ENCODE results near the gene ADD1. TPM values are rescaled to one million over a fixed set of nuclear protein-coding genes. Genes with fewer than 3 reads are reported as not detected.
"Not testable (repeated sequence)": the region's sequence is repeated elsewhere in the genome, so short reads cannot be mapped to it uniquely, and the experiment has no call there.

Gene ADD1
- total RNA-seq, 1 donor from 2014 or later, result 155 TPM

DNA sequence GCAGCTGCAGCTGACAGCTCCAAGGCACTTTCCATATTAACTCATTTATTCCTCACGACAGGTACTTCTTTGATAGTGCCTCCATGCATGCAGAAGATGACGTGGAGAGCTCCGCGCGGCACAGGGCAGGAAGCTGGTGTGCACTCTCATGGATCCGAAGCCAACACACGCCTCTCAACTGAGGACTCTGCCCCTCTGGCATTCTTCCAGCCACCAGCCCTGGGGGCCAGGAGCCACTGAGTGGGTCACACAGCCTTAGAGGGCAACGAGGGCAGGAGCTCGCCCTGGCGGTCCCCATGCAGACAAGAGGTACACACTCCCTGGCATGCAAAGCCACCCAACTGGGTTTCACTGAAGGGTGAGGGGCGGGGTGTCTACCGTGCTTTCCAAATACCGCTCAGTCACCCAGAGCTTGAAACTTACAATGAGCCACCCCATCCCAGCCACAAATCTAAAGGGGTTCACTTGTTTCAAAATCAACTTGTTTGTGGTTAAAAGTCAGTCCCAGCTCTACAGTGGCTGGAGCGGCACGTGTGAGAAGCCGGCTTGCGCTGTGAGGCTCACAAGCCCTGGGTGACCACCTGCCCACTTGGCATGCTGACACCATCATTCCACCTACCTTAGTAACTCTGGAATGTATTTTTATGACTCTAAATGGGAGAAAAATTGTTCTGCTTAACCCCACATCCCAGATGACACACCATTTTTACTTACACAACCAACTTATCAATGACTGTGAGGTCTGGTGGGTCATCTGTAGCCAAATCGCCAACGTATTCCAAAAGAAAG lies 103.4 kb downstream of the ADD1 start:
- Histone ChIP-seq H3K27ac (ENCODE audit: low read depth, low read length) (no peak overlapping the region), H3K27me3 (ENCODE audit: control insufficient read depth in 3 of 3, insufficient read depth in 3 of 3, low read length in 3 of 3) (no peaks in the 10 kb centered on the region), H3K9me3 (ENCODE audit: control insufficient read depth in 3 of 3, low read length in 3 of 3) (no peaks in the 10 kb centered on the region), H3K4me3 (ENCODE audit: low read length in 3 of 3) (no peak overlapping the region), H3K36me3 (ENCODE audit: control insufficient read depth in 3 of 3, insufficient read depth in 3 of 3, low read length in 3 of 3) (peaks cover 83 to 91% (median 84%) of the 10 kb centered on the region in 3 donors), H3K9ac (ENCODE audit: low read depth in 1 of 3, low read length in 3 of 3) (no peak overlapping the region), H3K4me1 (ENCODE audit: control insufficient read depth in 3 of 3, insufficient read depth in 3 of 3, low read length in 3 of 3) (peaks cover 0 to 3% (median 0%) of the 10 kb centered on the region in 3 donors)

DNA sequence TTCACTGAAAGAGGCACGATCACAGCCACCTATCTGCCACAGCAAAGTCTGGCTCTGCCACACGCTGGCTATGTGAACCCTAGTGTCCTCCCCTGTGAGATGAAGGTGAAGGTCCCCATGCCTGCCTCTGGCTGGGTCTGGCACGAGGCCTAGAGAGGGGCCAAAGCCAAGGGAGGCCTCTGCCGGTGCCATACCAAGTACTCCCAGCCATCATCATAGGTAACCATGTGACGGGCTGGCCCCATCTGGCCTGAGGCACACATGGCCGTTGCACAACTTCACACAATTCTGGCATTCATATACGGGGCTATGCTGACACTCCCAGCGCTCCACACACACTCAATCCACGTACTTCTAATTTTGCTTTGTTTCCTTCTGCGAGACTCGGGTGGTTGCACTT lies 104.3 kb downstream of the ADD1 start:
- Histone ChIP-seq H3K4me3 (ENCODE audit: low read length in 3 of 3) (no peak overlapping the region), H3K9ac (ENCODE audit: low read depth in 1 of 3, low read length in 3 of 3) (no peak overlapping the region), H3K27me3 (ENCODE audit: control insufficient read depth in 3 of 3, insufficient read depth in 3 of 3, low read length in 3 of 3) (no peaks in the 10 kb centered on the region), H3K4me1 (ENCODE audit: control insufficient read depth in 3 of 3, insufficient read depth in 3 of 3, low read length in 3 of 3) (peaks cover 0 to 3% (median 0%) of the 10 kb centered on the region in 3 donors), H3K9me3 (ENCODE audit: control insufficient read depth in 3 of 3, low read length in 3 of 3) (no peaks in the 10 kb centered on the region), H3K36me3 (ENCODE audit: control insufficient read depth in 3 of 3, insufficient read depth in 3 of 3, low read length in 3 of 3) (peaks cover 79 to 91% (median 83%) of the 10 kb centered on the region in 3 donors), H3K27ac (ENCODE audit: low read depth, low read length) (no peak overlapping the region)

DNA sequence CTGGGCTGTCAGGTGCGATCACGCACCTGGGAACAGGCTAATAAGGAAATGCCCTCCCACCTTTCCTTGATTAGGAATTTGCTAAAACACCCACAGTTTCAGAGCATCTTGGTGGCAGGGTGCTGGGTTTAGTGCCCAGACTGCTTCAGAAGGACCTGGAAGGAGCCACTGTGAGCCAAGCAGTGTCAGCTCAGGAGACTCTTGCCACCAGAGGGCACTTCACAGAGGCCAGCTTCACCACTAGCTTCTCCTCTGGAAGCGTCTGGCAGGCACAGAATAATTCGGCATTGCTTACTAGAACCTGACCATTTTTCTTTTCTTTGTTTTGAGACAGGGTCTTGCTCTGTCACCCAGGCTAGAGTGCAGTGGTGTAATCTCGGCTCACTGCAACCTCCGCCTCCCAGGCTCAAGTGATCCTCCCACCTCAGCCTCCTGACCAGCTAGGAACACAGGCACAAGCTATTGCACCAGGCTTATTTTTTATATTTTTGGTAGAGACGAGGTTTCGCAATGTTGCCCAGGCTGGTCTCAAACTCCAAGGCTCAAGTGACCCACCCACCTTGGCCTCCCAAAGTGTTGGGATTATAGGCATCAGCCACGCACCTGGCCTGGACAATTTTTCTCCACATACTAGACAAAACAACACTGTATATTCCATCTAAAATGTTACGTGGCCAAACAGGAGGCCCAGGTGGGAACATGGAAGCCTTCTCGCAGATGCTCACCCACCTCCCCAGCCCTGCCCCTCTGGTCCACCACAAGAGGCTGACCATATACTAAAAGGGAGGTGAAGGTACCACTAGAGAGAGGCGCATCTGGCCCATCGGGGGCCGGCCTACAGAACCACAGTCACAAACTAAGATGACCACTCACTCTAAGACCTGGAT lies 105.5 kb downstream of the ADD1 start:
- Histone ChIP-seq H3K27ac (ENCODE audit: low read depth, low read length) (no peak overlapping the region), H3K9ac (ENCODE audit: low read depth in 1 of 3, low read length in 3 of 3) (no peak overlapping the region), H3K4me1 (ENCODE audit: control insufficient read depth in 3 of 3, insufficient read depth in 3 of 3, low read length in 3 of 3) (peaks cover 0 to 3% (median 0%) of the 10 kb centered on the region in 3 donors), H3K27me3 (ENCODE audit: control insufficient read depth in 3 of 3, insufficient read depth in 3 of 3, low read length in 3 of 3) (no peaks in the 10 kb centered on the region), H3K9me3 (ENCODE audit: control insufficient read depth in 3 of 3, low read length in 3 of 3) (no peaks in the 10 kb centered on the region), H3K4me3 (ENCODE audit: low read length in 3 of 3) (no peak overlapping the region), H3K36me3 (ENCODE audit: control insufficient read depth in 3 of 3, insufficient read depth in 3 of 3, low read length in 3 of 3) (peaks cover 80 to 91% (median 87%) of the 10 kb centered on the region in 3 donors)

DNA sequence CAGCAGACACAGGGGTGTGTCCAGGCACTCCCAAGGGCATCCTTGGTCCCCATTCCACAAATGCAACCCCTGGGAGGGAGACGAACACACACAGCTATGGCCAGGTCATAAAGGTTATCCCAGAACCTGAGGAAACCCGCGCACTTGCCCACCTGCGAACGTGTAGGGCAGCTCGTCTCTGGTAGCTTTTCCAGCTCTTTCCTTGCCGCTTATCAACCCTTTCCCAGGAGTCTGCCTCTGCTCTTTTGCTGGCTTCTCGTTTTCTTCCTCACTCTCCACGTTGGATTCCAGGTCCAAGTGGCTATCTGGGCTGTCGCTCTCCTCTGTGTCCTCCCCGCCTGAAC lies 106.1 kb downstream of the ADD1 start:
- Histone ChIP-seq H3K9ac (ENCODE audit: low read depth in 1 of 3, low read length in 3 of 3) (no peak overlapping the region), H3K36me3 (ENCODE audit: control insufficient read depth in 3 of 3, insufficient read depth in 3 of 3, low read length in 3 of 3) (peaks cover 80 to 93% (median 90%) of the 10 kb centered on the region in 3 donors), H3K4me1 (ENCODE audit: control insufficient read depth in 3 of 3, insufficient read depth in 3 of 3, low read length in 3 of 3) (peaks cover 0 to 3% (median 0%) of the 10 kb centered on the region in 3 donors), H3K27ac (ENCODE audit: low read depth, low read length) (no peak overlapping the region), H3K9me3 (ENCODE audit: control insufficient read depth in 3 of 3, low read length in 3 of 3) (no peaks in the 10 kb centered on the region), H3K27me3 (ENCODE audit: control insufficient read depth in 3 of 3, insufficient read depth in 3 of 3, low read length in 3 of 3) (no peaks in the 10 kb centered on the region), H3K4me3 (ENCODE audit: low read length in 3 of 3) (no peak overlapping the region)

DNA sequence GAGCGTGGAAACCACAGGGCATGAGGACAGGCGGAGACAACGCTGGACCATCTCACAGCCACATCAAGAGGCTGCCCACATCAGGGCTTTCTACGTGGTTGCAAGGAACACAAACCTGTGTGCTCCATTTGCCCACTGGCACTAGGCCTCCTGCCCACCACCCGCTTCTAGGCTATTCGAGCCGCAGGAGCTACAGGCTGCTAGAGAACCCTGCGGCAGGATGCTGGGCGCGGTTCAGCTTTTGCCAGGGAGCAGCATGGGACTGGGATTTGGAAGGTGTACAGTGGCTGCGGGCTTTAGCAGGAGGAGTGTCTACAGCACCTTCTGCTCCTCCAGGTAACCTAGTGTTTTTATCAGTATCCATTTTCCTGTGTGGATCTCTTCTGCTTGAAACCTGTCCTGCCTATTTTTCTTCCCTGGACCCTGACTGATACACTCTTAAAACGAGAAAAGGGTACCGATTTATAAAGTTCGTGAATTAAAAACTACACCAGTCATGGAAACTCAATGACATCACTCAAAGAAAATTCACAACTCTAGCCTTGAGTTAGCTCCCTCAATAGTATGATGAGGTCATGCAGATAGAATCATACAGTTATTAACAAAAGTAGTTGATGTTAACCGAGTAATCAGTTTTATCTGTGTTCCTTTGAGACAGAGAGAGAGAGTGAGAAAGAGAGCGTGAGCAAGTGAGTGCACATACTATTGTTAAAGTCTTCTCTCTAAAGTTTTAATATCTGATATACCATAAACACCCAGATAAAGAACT lies 106.8 kb downstream of the ADD1 start:
- Histone ChIP-seq H3K9me3 (ENCODE audit: control insufficient read depth in 3 of 3, low read length in 3 of 3) (no peaks in the 10 kb centered on the region), H3K9ac (ENCODE audit: low read depth in 1 of 3, low read length in 3 of 3) (no peak overlapping the region), H3K36me3 (ENCODE audit: control insufficient read depth in 3 of 3, insufficient read depth in 3 of 3, low read length in 3 of 3) (peaks cover 74 to 87% (median 84%) of the 10 kb centered on the region in 3 donors), H3K27me3 (ENCODE audit: control insufficient read depth in 3 of 3, insufficient read depth in 3 of 3, low read length in 3 of 3) (no peaks in the 10 kb centered on the region), H3K4me3 (ENCODE audit: low read length in 3 of 3) (no peak overlapping the region), H3K4me1 (ENCODE audit: control insufficient read depth in 3 of 3, insufficient read depth in 3 of 3, low read length in 3 of 3) (peaks cover 0 to 3% (median 0%) of the 10 kb centered on the region in 3 donors), H3K27ac (ENCODE audit: low read depth, low read length) (no peak overlapping the region)

DNA sequence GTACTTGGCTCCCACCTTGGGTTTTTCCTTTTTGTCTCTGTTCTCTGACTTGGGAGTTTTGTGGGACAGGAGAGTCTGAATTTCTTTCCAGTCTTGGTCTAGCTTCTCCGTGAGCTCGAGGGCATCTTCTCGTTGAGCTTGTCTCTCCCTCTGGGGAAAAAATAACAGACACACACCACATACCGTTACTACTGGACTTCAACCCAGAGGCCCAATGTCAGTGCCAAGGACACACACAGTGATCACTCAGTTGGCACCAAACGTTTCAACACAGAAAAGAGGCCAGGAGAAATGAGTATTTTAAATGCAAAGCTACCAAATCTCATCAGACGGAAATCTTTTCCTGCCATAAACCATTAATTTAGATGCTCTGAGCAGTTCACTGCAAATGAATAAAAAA lies 109.9 kb downstream of the ADD1 start:
- Histone ChIP-seq H3K27ac (ENCODE audit: low read depth, low read length) (no peak overlapping the region), H3K9me3 (ENCODE audit: control insufficient read depth in 3 of 3, low read length in 3 of 3) (no peaks in the 10 kb centered on the region), H3K27me3 (ENCODE audit: control insufficient read depth in 3 of 3, insufficient read depth in 3 of 3, low read length in 3 of 3) (no peaks in the 10 kb centered on the region), H3K9ac (ENCODE audit: low read depth in 1 of 3, low read length in 3 of 3) (no peak overlapping the region), H3K4me3 (ENCODE audit: low read length in 3 of 3) (no peak overlapping the region), H3K4me1 (ENCODE audit: control insufficient read depth in 3 of 3, insufficient read depth in 3 of 3, low read length in 3 of 3) (peaks cover 3 to 11% (median 10%) of the 10 kb centered on the region in 3 donors), H3K36me3 (ENCODE audit: control insufficient read depth in 3 of 3, insufficient read depth in 3 of 3, low read length in 3 of 3) (peaks cover 60 to 80% (median 76%) of the 10 kb centered on the region in 3 donors)

DNA sequence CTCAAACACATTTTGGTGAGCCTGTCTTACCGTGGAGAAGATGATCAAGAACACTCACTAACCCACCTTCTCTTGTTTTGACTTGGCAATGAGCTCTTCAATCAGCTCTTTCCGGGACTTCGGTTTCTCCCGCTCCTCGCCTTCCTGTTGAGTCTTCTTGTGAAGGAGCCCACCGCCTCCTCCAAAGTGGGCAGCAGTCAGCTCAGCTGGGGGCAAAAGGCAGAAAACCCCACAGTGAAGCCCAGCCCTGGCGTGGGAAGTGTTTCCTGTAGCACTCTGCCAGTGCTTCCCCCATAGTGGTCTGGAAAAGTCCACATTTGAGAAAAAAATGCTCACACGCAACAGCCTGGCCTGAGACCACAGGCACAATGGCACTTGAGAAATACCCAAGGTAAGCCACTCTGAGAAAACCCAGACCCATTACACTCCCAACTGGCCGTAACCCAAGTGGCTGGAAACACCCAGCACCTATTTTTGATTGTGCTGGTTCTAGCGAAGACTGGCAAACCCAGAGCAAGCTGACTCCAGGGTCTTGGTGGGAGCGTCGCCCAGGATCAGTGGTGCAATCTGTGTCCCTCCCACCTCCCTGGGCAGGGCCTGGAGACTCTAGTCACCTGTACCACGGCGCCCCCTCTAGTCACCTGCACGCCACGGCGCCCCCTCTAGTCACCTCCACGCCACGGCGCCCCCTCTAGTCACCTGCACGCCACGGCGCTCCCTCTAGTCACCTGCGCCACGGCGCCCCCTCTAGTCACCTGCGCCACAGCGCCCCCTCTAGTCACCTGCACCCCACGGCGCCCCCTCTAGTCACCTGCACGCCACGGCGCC lies 110.9 kb downstream of the ADD1 start:
- H3K9me3 ChIP-seq (ENCODE audit: control insufficient read depth in 3 of 3, low read length in 3 of 3), result no peaks in the 10 kb centered on the region
- H3K9ac ChIP-seq (ENCODE audit: low read depth in 1 of 3, low read length in 3 of 3), result no peak overlapping the region
- no peak overlapping the region for H3K4me3 ChIP-seq (ENCODE audit: low read length in 3 of 3)
- H3K4me1 ChIP-seq (ENCODE audit: control insufficient read depth in 3 of 3, insufficient read depth in 3 of 3, low read length in 3 of 3), result peaks cover 6 to 15% (median 14%) of the 10 kb centered on the region in 3 donors
- no peaks in the 10 kb centered on the region for H3K27me3 ChIP-seq (ENCODE audit: control insufficient read depth in 3 of 3, insufficient read depth in 3 of 3, low read length in 3 of 3)
- H3K27ac ChIP-seq (ENCODE audit: low read depth, low read length), result no peak overlapping the region
- H3K36me3 ChIP-seq (ENCODE audit: control insufficient read depth in 3 of 3, insufficient read depth in 3 of 3, low read length in 3 of 3), result peaks cover 52 to 70% (median 66%) of the 10 kb centered on the region in 3 donors

DNA sequence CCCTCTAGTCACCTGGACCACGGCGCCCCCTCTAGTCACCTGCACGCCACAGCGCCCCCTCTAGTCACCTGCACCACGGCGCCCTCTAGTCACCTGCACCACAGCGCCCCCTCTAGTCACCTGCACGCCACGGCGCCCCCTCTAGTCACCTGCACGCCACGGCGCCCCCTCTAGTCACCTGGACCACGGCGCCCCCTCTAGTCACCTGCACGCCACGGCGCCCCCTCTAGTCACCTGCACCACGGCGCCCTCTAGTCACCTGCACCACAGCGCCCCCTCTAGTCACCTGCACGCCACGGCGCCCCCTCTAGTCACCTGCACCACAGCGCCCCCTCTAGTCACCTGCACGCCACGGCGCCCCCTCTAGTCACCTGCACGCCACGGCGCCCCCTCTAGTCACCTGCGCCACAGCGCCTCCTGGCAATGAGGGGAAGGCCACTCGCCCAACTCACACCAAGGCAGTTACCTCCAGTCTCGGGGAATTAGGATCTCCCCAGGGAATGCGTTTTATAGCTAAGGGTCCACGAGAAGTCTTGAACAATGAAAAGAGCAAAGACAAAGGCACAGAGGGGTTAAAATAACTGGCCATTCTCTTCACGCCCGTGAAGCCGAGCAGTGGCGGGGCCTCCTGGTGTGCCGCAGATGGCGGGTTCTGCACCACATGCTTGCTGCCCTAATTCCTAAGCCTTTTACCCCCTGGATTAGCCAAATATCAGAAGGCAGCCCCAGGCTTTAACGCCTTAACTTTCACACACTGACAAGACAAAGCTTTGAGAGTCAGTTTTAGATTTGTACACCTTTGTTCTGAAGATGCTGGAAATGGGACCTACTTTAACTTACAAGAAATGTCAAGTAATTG lies 111.8 kb downstream of the ADD1 start:
- H3K4me3 ChIP-seq (ENCODE audit: low read length in 3 of 3), result not testable (repeated sequence)
- H3K36me3 ChIP-seq (ENCODE audit: control insufficient read depth in 3 of 3, insufficient read depth in 3 of 3, low read length in 3 of 3), result peaks cover 43 to 61% (median 58%) of the 10 kb centered on the region in 3 donors

More for the DNA sequence above, 111.8 kb downstream of the ADD1 start:
- not testable (repeated sequence) for H3K9me3 ChIP-seq (ENCODE audit: control insufficient read depth in 3 of 3, low read length in 3 of 3); H3K27me3 ChIP-seq (ENCODE audit: control insufficient read depth in 3 of 3, insufficient read depth in 3 of 3, low read length in 3 of 3); H3K9ac ChIP-seq (ENCODE audit: low read depth in 1 of 3, low read length in 3 of 3); H3K27ac ChIP-seq (ENCODE audit: low read depth, low read length)
- H3K4me1 ChIP-seq (ENCODE audit: control insufficient read depth in 3 of 3, insufficient read depth in 3 of 3, low read length in 3 of 3), result peaks cover 6 to 15% (median 14%) of the 10 kb centered on the region in 3 donors
